ENCODE results near the gene MECR.

MECR gene

DNA sequence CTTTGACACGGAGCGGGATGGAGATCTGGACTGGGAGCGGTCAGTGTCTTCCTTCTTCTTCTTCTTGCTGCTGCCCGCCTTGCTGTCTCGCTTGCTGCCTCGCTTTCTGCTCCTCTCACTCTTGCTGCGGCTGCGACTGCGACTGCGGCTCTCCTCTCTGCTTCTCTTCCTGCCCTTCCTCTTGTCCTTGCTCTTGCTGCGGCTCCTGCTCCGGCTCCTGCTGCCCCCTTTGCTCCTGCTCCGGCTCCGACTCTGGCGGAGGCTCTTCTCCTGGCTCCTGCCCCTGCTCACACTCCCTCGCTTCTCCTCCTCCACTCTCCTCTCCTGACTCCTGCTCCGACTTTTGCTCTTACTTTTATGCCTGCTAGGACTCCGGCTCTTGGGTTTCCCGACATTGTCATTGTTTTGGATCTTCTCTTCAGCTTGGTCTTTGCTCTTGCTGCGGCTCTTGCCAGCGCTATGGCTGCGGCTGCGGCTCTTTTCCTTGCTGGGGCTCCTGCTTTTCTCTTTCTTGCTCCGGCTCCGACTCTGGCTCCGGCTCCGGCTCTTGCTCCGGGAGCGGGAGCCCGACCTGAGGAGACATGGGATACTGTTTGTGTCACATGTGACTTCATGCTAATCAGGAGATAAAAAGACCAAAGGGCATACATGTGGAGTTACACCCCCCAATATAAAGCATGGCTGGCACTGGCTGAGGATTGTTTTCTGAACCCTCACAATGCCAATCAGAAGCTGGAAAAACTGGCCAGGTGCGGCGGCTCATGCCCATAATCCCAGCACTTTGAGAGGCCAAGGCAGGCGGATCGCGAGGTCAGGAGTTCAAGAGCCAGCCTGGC lies 81.9 kb downstream of the MECR start:
- Mint-ChIP-seq H3K4me1 (ENCODE audit: low read depth) (no peaks in the 10 kb centered on the region), H3K4me3 (no peak overlapping the region), H3K27me3 (no peaks in the 10 kb centered on the region), H3K27ac (no peak overlapping the region), H3K9me3 (no peaks in the 10 kb centered on the region), H3K36me3 (ENCODE audit: low read depth) (peaks cover 92% of the 10 kb centered on the region)
- intact Hi-C loops (cut with micrococcal nuclease) = no loop called here

GRCh38 chr1:29145739-29146437 lies 84.8 kb downstream of the MECR start:
- Mint-ChIP-seq H3K4me1 (ENCODE audit: low read depth) (no peaks in the 10 kb centered on the region), H3K36me3 (ENCODE audit: low read depth) (peaks cover 69% of the 10 kb centered on the region), H3K4me3 (no peak overlapping the region), H3K27ac (no peak overlapping the region), H3K9me3 (no peaks in the 10 kb centered on the region), H3K27me3 (no peaks in the 10 kb centered on the region)
- intact Hi-C loops (cut with micrococcal nuclease) = no loop called here

- Mint-ChIP-seq H3K9me3 (no peaks in the 10 kb centered on the region), H3K27me3 (no peaks in the 10 kb centered on the region), H3K27ac (no peak overlapping the region), H3K4me3 (no peak overlapping the region), H3K36me3 (ENCODE audit: low read depth) (peaks cover 52% of the 10 kb centered on the region), H3K4me1 (ENCODE audit: low read depth) (no peaks in the 10 kb centered on the region)
- intact Hi-C loops (cut with micrococcal nuclease) = no loop called here
Observed at GRCh38 chr1:29144178-29144577, 86.6 kb downstream of the MECR start.

DNA sequence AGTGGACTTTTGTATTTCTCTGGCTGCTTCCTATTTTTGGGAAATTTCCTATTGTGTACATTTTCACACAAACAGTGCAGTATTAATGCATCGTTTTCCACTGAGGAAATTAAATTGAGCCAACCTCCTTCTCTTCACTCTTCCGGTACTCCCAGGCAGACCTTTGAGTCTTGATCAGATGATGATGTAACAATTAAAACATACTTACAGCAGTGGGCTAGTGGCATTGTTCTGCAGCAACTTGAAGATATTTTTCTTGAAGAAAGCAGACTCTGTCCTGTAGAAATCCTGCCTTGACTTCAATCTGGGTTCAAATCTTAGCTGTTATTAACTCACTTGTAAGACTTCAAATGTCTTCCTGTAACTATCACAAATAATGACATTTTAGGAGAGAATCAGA lies 88.0 kb downstream of the MECR start:
- no peaks in the 10 kb centered on the region for H3K9me3 Mint-ChIP-seq
- no peak overlapping the region for H3K27ac Mint-ChIP-seq
- peaks cover 5% of the 10 kb centered on the region for H3K27me3 Mint-ChIP-seq
- intact Hi-C loops (cut with micrococcal nuclease) = no loop called here
- H3K36me3 Mint-ChIP-seq (ENCODE audit: low read depth) = peaks cover 37% of the 10 kb centered on the region
- H3K4me1 Mint-ChIP-seq (ENCODE audit: low read depth) = no peaks in the 10 kb centered on the region
- no peak overlapping the region for H3K4me3 Mint-ChIP-seq
